Activated naive CD4-positive, alpha-beta T cell treated with anti-CD3 and anti-CD28 coated beads, Interleukin-2, amount 50 U/mL, for 72 hours (primary cell): ENCODE results near the gene TMEM120B. TPM values are rescaled to one million over a fixed set of nuclear protein-coding genes. Genes with fewer than 3 reads are reported as not detected.

Experiments used
- ATAC-seq, 2 donors: fragments of 150-1000 bp; cut with Tn5 transposase; 2 replicates each; pipeline ENCODE4 v1.10.0; 2021; ENCODE audit warnings: mild to moderate bottlenecking in 2 of 2, moderate library complexity in 2 of 2
- DNase-seq, 2 donors: peaks; one replicate each; pipeline ENCODE4 v3.0.0; 2021 to 2022; ENCODE audit warnings: low spot score in 2 of 2
- H3K27ac Mint-ChIP-seq, 2 donors: one replicate each; pipeline ENCODE4 v1.8.0; 2022; ENCODE audit warnings: mild to moderate bottlenecking in 2 of 2, mixed read lengths in 2 of 2
- H3K36me3 Mint-ChIP-seq, 2 donors: one replicate each; pipeline ENCODE4 v1.8.0; 2022; ENCODE audit warnings: mixed read lengths in 2 of 2
- H3K9me3 Mint-ChIP-seq, 2 donors: one replicate each; pipeline ENCODE4 v1.8.0; 2022; ENCODE audit warnings: mixed read lengths in 2 of 2
- total RNA-seq, 2 donors: library from RNA; stranded (reverse); gene quantifications; one replicate each; pipeline ENCODE4 v1.2.3, GENCODE V29; 2022

Gene TMEM120B
- total RNA-seq, 2 donors from 2014 or later = 6.3 to 11.8 TPM

GRCh38 chr12:121823727-121824115 is 111.2 kb downstream of the TMEM120B start:
- Mint-ChIP-seq H3K36me3 (peaks cover 5 to 6% of the 10 kb centered on the region in 2 donors), H3K9me3 (no peaks in the 10 kb centered on the region), H3K27ac (no peak overlapping the region)
- DNase-seq = no peak
- ATAC-seq = no peak

- no peak for ATAC-seq
- no peaks in the 10 kb centered on the region for H3K9me3 Mint-ChIP-seq
- peak overlapping the region in 1 of 2 donors; percentile 50 for H3K27ac Mint-ChIP-seq
- DNase-seq = no peak
- H3K36me3 Mint-ChIP-seq = peaks cover 0 to 6% of the 10 kb centered on the region in 2 donors
These were observed 112.5 kb downstream of the TMEM120B start for GRCh38 chr12:121825041-121825523.

GRCh38 chr12:121826318-121827150 is 114.0 kb downstream of the TMEM120B start:
- ATAC-seq (peak in 1 of 2 donors; percentile 26), DNase-seq (no peak)
- peak overlapping the region; percentile 63 to 65 for H3K27ac Mint-ChIP-seq
- no peaks in the 10 kb centered on the region for H3K9me3 Mint-ChIP-seq
- peaks cover 0 to 6% of the 10 kb centered on the region in 2 donors for H3K36me3 Mint-ChIP-seq

DNA sequence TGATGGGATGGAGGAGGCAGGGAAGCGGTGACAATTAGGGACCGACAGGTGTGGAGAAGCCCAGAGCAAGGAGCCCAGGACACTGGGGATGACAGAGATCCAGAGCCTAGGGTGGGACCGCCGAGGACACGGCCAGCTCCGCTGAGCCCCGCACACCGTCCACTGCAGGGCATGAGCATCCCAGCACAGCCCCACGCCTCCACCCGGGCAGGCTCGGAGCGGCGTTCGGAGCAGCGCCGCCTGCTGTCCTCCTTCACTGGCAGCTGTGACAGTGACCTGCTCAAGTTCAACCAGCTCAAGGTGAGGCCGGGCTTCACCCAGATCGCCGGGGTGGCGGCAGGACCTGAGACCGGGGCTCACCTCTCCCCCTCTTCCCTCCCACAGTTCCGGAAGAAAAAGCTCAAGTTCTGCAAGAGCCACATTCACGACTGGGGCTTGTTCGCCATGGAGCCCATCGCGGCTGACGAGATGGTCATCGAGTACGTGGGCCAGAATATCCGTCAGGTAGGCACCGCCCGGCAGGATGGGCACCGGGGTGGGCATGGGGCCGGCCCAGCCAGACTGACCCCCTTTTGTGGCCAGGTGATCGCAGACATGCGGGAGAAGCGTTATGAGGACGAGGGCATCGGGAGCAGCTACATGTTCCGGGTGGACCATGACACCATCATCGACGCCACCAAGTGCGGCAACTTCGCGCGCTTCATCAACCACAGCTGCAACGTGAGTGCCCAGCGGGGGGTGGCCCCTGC is 115.0 kb downstream of the TMEM120B start:
- ATAC-seq = peak in 1 of 2 donors; percentile 14
- Mint-ChIP-seq H3K36me3 (peaks cover 0 to 6% of the 10 kb centered on the region in 2 donors), H3K27ac (peak overlapping the region; percentile 63 to 65), H3K9me3 (no peaks in the 10 kb centered on the region)
- DNase-seq = no peak

DNA sequence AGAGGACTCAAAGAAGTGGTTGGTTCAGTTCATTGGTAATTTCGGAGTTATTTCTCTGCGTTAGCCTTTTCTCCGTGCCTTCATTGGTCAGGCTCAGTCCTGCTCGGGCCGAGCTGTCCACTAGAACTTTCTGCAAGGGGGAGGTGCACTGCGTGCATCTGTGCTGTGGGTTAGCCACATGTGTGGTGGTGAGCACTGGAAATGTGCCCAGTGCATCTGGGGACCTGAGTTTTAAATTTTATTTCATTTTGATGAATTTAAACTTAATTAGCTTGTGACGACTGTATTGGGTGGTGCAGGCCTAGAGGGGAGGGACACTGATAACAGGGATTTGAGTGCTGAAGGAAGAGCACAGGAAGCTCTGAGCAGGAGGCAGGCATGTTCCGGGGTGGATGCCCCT is 115.8 kb downstream of the TMEM120B start:
- H3K27ac Mint-ChIP-seq = peak overlapping the region; percentile 24 to 65
- H3K9me3 Mint-ChIP-seq = no peaks in the 10 kb centered on the region
- no peak for ATAC-seq
- DNase-seq = no peak
- H3K36me3 Mint-ChIP-seq = peaks cover 0 to 6% of the 10 kb centered on the region in 2 donors

GRCh38 chr12:121828826-121829225 is 116.3 kb downstream of the TMEM120B start:
- no peak for DNase-seq
- H3K36me3 Mint-ChIP-seq = peaks cover 0 to 6% of the 10 kb centered on the region in 2 donors
- H3K27ac Mint-ChIP-seq = peak overlapping the region; percentile 24 to 65
- no peaks in the 10 kb centered on the region for H3K9me3 Mint-ChIP-seq
- no peak for ATAC-seq

DNA sequence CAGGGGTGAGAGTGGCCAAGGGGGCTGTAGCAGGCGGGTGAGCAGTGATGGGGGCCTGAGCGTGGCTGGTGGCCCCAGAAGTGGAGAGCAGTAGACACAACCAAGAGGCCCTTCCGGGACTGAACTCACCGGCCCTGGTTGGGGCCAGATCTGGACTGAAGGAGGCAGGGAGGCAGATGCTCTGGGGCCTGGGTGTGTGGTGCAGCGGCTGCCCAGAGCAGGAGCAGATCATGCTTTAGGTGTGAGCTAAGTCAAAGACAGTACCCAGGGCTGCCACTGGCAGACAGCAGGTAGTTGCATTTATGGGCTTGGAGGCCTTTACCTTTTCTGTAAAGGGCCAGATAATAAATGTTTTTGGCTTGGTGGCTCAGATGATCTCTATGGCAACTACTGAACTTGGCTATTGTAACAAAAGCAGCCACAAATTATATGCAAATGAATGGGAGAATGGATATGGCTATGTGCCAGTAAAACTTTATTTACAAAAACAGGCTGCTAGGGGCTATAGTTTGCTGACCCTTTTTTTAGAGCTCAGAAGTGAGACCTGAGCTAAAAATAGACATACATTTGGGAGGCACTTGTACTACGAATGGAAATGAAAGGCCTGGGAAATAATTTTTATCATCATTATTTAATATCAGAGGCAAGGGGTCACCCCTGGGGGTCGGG is 116.8 kb downstream of the TMEM120B start:
- no peaks in the 10 kb centered on the region for H3K9me3 Mint-ChIP-seq
- no peak for DNase-seq
- peak overlapping the region; percentile 24 to 79 for H3K27ac Mint-ChIP-seq
- no peak for ATAC-seq
- peaks cover 0 to 6% of the 10 kb centered on the region in 2 donors for H3K36me3 Mint-ChIP-seq

- Mint-ChIP-seq H3K36me3 (peaks cover 0 to 6% of the 10 kb centered on the region in 2 donors), H3K9me3 (no peaks in the 10 kb centered on the region), H3K27ac (no peak overlapping the region)
- ATAC-seq (no peak), DNase-seq (no peak)
These were observed 117.6 kb downstream of the TMEM120B start for GRCh38 chr12:121830134-121830533.

GRCh38 chr12:121830588-121831265 is 118.2 kb downstream of the TMEM120B start:
- ATAC-seq (no peak), DNase-seq (no peak)
- Mint-ChIP-seq H3K36me3 (peaks cover 0 to 6% of the 10 kb centered on the region in 2 donors), H3K27ac (no peak overlapping the region), H3K9me3 (no peaks in the 10 kb centered on the region)

Other genes starting within 250 kb of the TMEM120B start
- gene KDM2B, start 131.7 kb upstream of the TMEM120B start, total RNA-seq = 10 to 100 TPM; 28.9 to 66.8 TPM
- gene ORAI1, start 86.2 kb upstream of the TMEM120B start, total RNA-seq = 10 to 100 TPM; 23.0 to 23.2 TPM
- 1 to 10 TPM; 1.3 to 2.9 TPM for gene MORN3, start 43.1 kb upstream of the TMEM120B start, total RNA-seq
- gene RHOF, start 80.9 kb downstream of the TMEM120B start, total RNA-seq = 10 to 100 TPM; 95.3 to 96.2 TPM
- gene SETD1B, start 91.3 kb downstream of the TMEM120B start, total RNA-seq = 10 to 100 TPM; 13.8 to 16.7 TPM
- gene HPD, start 146.1 kb downstream of the TMEM120B start, total RNA-seq = under 1 TPM in 1 of 2 donors, not detected in 1; 0.16 TPM
- 10 to 100 TPM; 65.0 to 66.0 TPM for gene PSMD9, start 176.0 kb downstream of the TMEM120B start, total RNA-seq
- 1 to 10 TPM in 1 of 2 donors, under 1 TPM in 1; 0.80 to 1.7 TPM for gene CFAP251, start 205.8 kb downstream of the TMEM120B start, total RNA-seq